ENCODE measurements around the gene WIPF1. TPM values are rescaled to one million over a fixed set of nuclear protein-coding genes. Genes with fewer than 3 reads are reported as not detected.

The WIPF1 gene
- polyA plus RNA-seq, 1 of the 3 experiments (the other 2 are of a cell fraction), result 56.7 TPM

DNA sequence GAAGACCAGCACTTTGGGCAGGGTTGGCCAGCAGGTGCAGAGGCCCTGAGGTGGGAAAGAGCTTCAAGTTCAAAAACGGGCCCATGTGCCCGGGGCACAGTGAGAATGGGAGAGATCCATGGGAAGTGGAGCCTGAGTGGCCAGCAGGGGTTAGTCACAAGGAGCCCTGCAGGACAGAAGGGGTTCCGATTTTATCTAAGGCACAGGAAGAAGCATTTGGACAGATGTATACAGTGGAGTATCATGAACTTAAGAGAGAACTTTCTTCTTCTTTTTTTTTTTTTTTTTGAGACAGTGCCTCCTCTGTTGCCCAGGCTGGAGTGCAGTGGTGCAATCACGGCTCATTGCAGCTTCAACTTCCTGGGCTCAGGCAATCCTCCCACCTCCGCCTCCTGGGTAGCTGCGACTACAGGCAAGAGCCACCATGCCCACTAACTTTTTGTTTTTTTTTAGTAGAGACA, 24.0 kb downstream of the WIPF1 start:
- Histone ChIP-seq H3K4me3 (ENCODE audit: low read depth in 2 of 2, low read length in 1 of 2) (no peak overlapping the region), H2AFZ (ENCODE audit: low read depth) (no peak overlapping the region), H3K9me2 (no peaks in the 10 kb centered on the region), H3K9ac (no peak overlapping the region), H3K27me3 (ENCODE audit: insufficient read depth) (no peaks in the 10 kb centered on the region), H3K27ac (ENCODE audit: low read depth in 2 of 2, low read length in 1 of 2) (no peak overlapping the region), H3K4me2 (no peak overlapping the region), H3K9me3 (no peaks in the 10 kb centered on the region), H3K36me3 (replicated peaks in 1 of 2; ENCODE audit: control insufficient read depth in 1 of 2, insufficient read depth in 2 of 2, low read length in 1 of 2) (peaks cover 62 to 68% of the 10 kb centered on the region in 2 experiments), H4K20me1 (ENCODE audit: insufficient read depth) (no peaks in the 10 kb centered on the region), H3F3A (replicated peaks; ENCODE audit: insufficient read depth) (peaks cover 14% of the 10 kb centered on the region), H3K79me2 (ENCODE audit: insufficient read depth) (no peaks in the 10 kb centered on the region), H3K4me1 (ENCODE audit: control insufficient read depth in 1 of 2, insufficient read depth in 2 of 2, low read depth in 1 of 2, low read length in 1 of 2) (peaks cover 0 to 2% of the 10 kb centered on the region in 2 experiments; a peak in 1 of 4 replicates)
- TF ChIP-seq, protein P1, sequence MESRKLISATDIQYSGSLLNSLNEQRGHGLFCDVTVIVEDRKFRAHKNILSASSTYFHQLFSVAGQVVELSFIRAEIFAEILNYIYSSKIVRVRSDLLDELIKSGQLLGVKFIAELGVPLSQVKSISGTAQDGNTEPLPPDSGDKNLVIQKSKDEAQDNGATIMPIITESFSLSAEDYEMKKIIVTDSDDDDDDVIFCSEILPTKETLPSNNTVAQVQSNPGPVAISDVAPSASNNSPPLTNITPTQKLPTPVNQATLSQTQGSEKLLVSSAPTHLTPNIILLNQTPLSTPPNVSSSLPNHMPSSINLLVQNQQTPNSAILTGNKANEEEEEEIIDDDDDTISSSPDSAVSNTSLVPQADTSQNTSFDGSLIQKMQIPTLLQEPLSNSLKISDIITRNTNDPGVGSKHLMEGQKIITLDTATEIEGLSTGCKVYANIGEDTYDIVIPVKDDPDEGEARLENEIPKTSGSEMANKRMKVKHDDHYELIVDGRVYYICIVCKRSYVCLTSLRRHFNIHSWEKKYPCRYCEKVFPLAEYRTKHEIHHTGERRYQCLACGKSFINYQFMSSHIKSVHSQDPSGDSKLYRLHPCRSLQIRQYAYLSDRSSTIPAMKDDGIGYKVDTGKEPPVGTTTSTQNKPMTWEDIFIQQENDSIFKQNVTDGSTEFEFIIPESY (IDR thresholded peaks at IDR 0.05; ENCODE audit: borderline replicate concordance, low read depth), result no peak
- no peak for TF ChIP-seq FOSL2 (IDR thresholded peaks at IDR 0.05; ENCODE audit: borderline replicate concordance, low read depth)
- TF ChIP-seq, protein P2, sequence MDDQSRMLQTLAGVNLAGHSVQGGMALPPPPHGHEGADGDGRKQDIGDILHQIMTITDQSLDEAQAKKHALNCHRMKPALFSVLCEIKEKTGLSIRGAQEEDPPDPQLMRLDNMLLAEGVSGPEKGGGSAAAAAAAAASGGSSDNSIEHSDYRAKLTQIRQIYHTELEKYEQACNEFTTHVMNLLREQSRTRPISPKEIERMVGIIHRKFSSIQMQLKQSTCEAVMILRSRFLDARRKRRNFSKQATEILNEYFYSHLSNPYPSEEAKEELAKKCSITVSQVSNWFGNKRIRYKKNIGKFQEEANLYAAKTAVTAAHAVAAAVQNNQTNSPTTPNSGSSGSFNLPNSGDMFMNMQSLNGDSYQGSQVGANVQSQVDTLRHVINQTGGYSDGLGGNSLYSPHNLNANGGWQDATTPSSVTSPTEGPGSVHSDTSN (IDR thresholded peaks at IDR 0.05), result no peak
- TF ChIP-seq, protein P3, sequence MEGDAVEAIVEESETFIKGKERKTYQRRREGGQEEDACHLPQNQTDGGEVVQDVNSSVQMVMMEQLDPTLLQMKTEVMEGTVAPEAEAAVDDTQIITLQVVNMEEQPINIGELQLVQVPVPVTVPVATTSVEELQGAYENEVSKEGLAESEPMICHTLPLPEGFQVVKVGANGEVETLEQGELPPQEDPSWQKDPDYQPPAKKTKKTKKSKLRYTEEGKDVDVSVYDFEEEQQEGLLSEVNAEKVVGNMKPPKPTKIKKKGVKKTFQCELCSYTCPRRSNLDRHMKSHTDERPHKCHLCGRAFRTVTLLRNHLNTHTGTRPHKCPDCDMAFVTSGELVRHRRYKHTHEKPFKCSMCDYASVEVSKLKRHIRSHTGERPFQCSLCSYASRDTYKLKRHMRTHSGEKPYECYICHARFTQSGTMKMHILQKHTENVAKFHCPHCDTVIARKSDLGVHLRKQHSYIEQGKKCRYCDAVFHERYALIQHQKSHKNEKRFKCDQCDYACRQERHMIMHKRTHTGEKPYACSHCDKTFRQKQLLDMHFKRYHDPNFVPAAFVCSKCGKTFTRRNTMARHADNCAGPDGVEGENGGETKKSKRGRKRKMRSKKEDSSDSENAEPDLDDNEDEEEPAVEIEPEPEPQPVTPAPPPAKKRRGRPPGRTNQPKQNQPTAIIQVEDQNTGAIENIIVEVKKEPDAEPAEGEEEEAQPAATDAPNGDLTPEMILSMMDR (IDR thresholded peaks at IDR 0.05), result no peak
- no peak for TF ChIP-seq SMC3 (IDR thresholded peaks at IDR 0.05; ENCODE audit: low read depth, low read length)
- TF ChIP-seq TAF1 (IDR thresholded peaks at IDR 0.05; ENCODE audit: borderline replicate concordance, low read depth, low read length), result no peak
- TF ChIP-seq NRF1 (IDR thresholded peaks at IDR 0.05; ENCODE audit: low read depth, low read length), result no peak
- TF ChIP-seq, protein P4, sequence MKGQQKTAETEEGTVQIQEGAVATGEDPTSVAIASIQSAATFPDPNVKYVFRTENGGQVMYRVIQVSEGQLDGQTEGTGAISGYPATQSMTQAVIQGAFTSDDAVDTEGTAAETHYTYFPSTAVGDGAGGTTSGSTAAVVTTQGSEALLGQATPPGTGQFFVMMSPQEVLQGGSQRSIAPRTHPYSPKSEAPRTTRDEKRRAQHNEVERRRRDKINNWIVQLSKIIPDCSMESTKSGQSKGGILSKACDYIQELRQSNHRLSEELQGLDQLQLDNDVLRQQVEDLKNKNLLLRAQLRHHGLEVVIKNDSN (IDR thresholded peaks at IDR 0.05; ENCODE audit: borderline replicate concordance, low read depth), result no peak
- TF ChIP-seq TCF12 (IDR thresholded peaks at IDR 0.05), result no peak
- ChIA-PET CTCF (interaction anchor here (1.6 to 13.3 kb wide), 2 partner anchors 30 to 114 kb away, joined by 5 to 180 read pairs; no protein-coding TSS in a partner anchor), POLR2A (no interaction called here)
- 84% methylated on average over 5 of the region's 6 CpGs for WGBS (ENCODE audit: low lambda C conversion rate)
- DNase-seq, result no peak

DNA sequence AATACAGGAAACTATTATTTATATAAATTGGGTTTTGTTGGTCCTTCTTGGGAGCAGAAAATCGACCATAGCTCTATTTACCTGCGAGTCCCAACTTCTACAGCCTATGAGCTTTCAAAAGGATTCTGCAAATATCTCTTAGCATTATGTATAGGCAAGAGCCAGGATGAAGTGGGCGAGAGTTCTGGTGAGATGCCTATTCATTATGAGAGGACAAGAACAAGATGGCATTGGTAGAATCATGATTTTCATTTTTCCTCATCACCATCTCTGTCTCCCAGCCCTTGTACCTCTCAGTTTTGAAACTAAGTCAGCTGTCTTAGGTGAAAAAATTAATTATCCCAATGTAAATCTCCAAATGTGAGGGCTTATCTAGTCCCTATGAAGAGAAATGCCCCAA, 25.0 kb downstream of the WIPF1 start:
- H3F3A ChIP-seq (replicated peaks; ENCODE audit: insufficient read depth), result peaks cover 4% of the 10 kb centered on the region
- ChIA-PET CTCF (interaction anchor here (0.8 to 13.3 kb wide), 2 partner anchors 31 to 115 kb away, joined by 3 to 180 read pairs; no protein-coding TSS in a partner anchor), POLR2A (no interaction called here)
- H4K20me1 ChIP-seq (ENCODE audit: insufficient read depth), result no peaks in the 10 kb centered on the region
- no peak overlapping the region for H3K9ac ChIP-seq
- peaks cover 0 to 6% of the 10 kb centered on the region in 2 experiments; a peak in 1 of 4 replicates for H3K4me1 ChIP-seq (ENCODE audit: control insufficient read depth in 1 of 2, insufficient read depth in 2 of 2, low read depth in 1 of 2, low read length in 1 of 2)
- no peak overlapping the region for H3K27ac ChIP-seq (ENCODE audit: low read depth in 2 of 2, low read length in 1 of 2)
- WGBS (ENCODE audit: low lambda C conversion rate), result 82% methylated on average over 3 of the region's 3 CpGs
- H3K79me2 ChIP-seq (ENCODE audit: insufficient read depth), result no peaks in the 10 kb centered on the region
- H2AFZ ChIP-seq (ENCODE audit: low read depth), result no peak overlapping the region
- H3K9me3 ChIP-seq, result no peaks in the 10 kb centered on the region
- peaks cover 63 to 78% of the 10 kb centered on the region in 2 experiments for H3K36me3 ChIP-seq (replicated peaks in 1 of 2; ENCODE audit: control insufficient read depth in 1 of 2, insufficient read depth in 2 of 2, low read length in 1 of 2)
- no peak for DNase-seq
- no peaks in the 10 kb centered on the region for H3K27me3 ChIP-seq (ENCODE audit: insufficient read depth)
- H3K9me2 ChIP-seq, result no peaks in the 10 kb centered on the region
- no peak overlapping the region for H3K4me2 ChIP-seq
- no peak overlapping the region for H3K4me3 ChIP-seq (ENCODE audit: low read depth in 2 of 2, low read length in 1 of 2)
- TF ChIP-seq POLR2AphosphoS5 (IDR thresholded peaks at IDR 0.05; ENCODE audit: low read depth, low read length), result no peak
- TF ChIP-seq GATA2 (CRISPR knock-in tag; IDR thresholded peaks at IDR 0.05), result no peak
- TF ChIP-seq TCF12 (IDR thresholded peaks at IDR 0.05), result no peak
- TF ChIP-seq MAX (IDR thresholded peaks at IDR 0.05; ENCODE audit: low read depth), result no peak
- TF ChIP-seq, protein P1 (IDR thresholded peaks at IDR 0.05; ENCODE audit: borderline replicate concordance, low read depth), result no peak
- TF ChIP-seq TEAD4 (IDR thresholded peaks at IDR 0.05; ENCODE audit: borderline replicate concordance, insufficient read depth), result no peak
- TF ChIP-seq CHD2 (IDR thresholded peaks at IDR 0.05; ENCODE audit: low read length, partially characterized antibody), result no peak
- TF ChIP-seq USF2 (IDR thresholded peaks at IDR 0.05; ENCODE audit: borderline replicate concordance, low read depth, low read length), result no peak
- no peak for TF ChIP-seq IRF3 (IDR thresholded peaks at IDR 0.05; ENCODE audit: low read depth, low read length)
